Endothelial cell (in vitro differentiated cells): ENCODE measurements around the gene BLOC1S6. TPM values are rescaled to one million over a fixed set of nuclear protein-coding genes. Genes with fewer than 3 reads are reported as not detected.
A peak's percentile ranks its signal among the peaks of the same experiment; 100 is the strongest.

Experiments
- DNase-seq: peaks from one replicate; pipeline ENCODE4 v3.0.0; 2021; ENCODE audit warnings: low spot score
- H3K27ac Mint-ChIP-seq: one replicate; pipeline ENCODE4 v1.8.0; 2021; ENCODE audit warnings: mixed read lengths, inconsistent platforms; ENCODE audit not compliant: unreplicated experiment
- H3K27me3 Mint-ChIP-seq: one replicate; pipeline ENCODE4 v1.8.0; 2021; ENCODE audit warnings: mild to moderate bottlenecking, moderate library complexity, mixed read lengths, inconsistent platforms; ENCODE audit not compliant: unreplicated experiment
- H3K36me3 Mint-ChIP-seq: one replicate; pipeline ENCODE4 v1.8.0; 2021; ENCODE audit warnings: mild to moderate bottlenecking, low read depth, mixed read lengths, inconsistent platforms; ENCODE audit not compliant: unreplicated experiment
- H3K4me1 Mint-ChIP-seq: one replicate; pipeline ENCODE4 v1.8.0; 2021; ENCODE audit warnings: mild to moderate bottlenecking, mixed read lengths, inconsistent platforms; ENCODE audit not compliant: unreplicated experiment
- H3K4me3 Mint-ChIP-seq: one replicate; pipeline ENCODE4 v1.8.0; 2021; ENCODE audit warnings: mild to moderate bottlenecking, mixed read lengths, inconsistent platforms; ENCODE audit not compliant: unreplicated experiment
- H3K9me3 Mint-ChIP-seq: one replicate; pipeline ENCODE4 v1.8.0; 2021; ENCODE audit warnings: mixed read lengths, inconsistent platforms; ENCODE audit not compliant: unreplicated experiment
- total RNA-seq: library from RNA; stranded (reverse); fragmentation: NEBNext Ultra II Directional; extraction: Animal tissue kit (Norgen Biotek cat#: 25700); gene quantifications from one replicate; pipeline ENCODE4 v1.2.1, GENCODE V29; 2021; ENCODE audit not compliant: unreplicated experiment
- TF ChIP-seq, protein P1 (sequence below): fragments of 200-600 bp; sonication (generic); IDR thresholded peaks from one replicate; pipeline ENCODE4 v1.5.0; 2021; ENCODE audit warnings: antibody characterized with exemption; ENCODE audit not compliant: unreplicated experiment

The BLOC1S6 gene
- total RNA-seq, 1 donor from 2014 or later: 30.1 TPM

DNA sequence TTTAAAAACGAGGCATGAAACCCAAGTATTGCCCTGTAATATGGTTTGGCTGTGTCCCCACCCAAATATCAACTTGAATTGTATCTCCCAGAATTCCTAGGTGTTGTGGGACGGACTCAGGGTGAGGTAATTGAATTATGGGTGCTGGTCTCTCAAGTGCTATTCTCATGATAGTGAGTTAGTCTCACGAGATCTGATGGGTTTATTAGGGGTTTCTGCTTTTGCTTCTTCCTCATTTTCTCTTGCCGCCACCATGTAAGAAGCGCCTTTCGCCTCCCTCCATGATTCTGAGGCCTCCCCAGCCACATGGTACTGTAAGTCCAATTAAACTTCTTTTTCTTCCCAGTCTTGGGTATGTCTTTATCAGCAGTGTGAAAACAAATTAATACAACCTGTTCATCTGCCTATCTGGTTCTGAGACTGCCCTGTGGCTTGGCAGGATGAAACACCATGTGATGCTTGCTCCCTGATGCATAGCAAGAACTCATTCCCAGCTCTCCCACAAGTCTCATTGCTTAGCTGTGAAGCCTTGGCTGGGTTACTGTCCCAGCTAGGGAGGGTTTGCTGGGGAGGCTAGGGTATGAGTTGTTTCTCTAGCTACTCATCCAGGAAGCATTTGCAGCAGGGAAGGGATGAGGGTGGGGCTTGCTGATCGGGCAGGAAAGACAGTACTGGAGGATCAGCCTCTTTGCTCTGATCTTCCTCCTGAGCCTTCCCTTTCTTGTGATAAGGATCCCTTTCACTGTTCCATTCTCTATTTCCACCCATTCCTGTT, 43.9 kb downstream of the BLOC1S6 start:
- H3K27ac Mint-ChIP-seq: peak overlapping the region; percentile 49

DNA sequence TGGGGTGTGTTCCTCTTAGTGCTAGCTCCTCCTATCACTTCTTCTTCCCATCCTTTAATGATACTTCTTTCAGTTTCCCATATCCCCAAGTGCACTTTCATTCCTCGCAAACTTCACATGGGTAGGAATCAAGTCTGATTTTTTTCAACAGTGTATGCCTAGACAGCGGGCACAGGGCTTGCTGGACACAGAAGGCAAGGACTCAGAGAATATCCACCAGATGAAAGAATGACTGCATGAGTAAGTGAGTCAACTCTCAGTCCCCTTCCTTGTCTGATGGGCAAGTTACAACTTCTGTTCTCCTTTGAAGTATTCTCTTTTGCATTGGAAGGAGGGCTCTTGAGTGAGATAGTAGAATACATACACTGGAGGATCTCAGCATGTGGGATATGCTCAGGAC, 44.6 kb downstream of the BLOC1S6 start:
- no peak overlapping the region for H3K4me3 Mint-ChIP-seq
- H3K9me3 Mint-ChIP-seq: peaks cover 6% of the 10 kb centered on the region
- H3K4me1 Mint-ChIP-seq: peaks cover 13% of the 10 kb centered on the region
- peaks cover 3% of the 10 kb centered on the region for H3K36me3 Mint-ChIP-seq
- no peak for DNase-seq
- peaks cover 8% of the 10 kb centered on the region for H3K27me3 Mint-ChIP-seq
- TF ChIP-seq, protein P1, sequence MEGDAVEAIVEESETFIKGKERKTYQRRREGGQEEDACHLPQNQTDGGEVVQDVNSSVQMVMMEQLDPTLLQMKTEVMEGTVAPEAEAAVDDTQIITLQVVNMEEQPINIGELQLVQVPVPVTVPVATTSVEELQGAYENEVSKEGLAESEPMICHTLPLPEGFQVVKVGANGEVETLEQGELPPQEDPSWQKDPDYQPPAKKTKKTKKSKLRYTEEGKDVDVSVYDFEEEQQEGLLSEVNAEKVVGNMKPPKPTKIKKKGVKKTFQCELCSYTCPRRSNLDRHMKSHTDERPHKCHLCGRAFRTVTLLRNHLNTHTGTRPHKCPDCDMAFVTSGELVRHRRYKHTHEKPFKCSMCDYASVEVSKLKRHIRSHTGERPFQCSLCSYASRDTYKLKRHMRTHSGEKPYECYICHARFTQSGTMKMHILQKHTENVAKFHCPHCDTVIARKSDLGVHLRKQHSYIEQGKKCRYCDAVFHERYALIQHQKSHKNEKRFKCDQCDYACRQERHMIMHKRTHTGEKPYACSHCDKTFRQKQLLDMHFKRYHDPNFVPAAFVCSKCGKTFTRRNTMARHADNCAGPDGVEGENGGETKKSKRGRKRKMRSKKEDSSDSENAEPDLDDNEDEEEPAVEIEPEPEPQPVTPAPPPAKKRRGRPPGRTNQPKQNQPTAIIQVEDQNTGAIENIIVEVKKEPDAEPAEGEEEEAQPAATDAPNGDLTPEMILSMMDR: no peak
- peak overlapping the region; percentile 49 for H3K27ac Mint-ChIP-seq

More for the DNA sequence above, 43.9 kb downstream of the BLOC1S6 start:
- H3K9me3 Mint-ChIP-seq: peaks cover 7% of the 10 kb centered on the region
- TF ChIP-seq, protein P1: no peak
- no peak for DNase-seq
- no peak overlapping the region for H3K4me3 Mint-ChIP-seq
- H3K36me3 Mint-ChIP-seq: peaks cover 4% of the 10 kb centered on the region
- H3K27me3 Mint-ChIP-seq: peaks cover 6% of the 10 kb centered on the region
- peaks cover 13% of the 10 kb centered on the region for H3K4me1 Mint-ChIP-seq

DNA sequence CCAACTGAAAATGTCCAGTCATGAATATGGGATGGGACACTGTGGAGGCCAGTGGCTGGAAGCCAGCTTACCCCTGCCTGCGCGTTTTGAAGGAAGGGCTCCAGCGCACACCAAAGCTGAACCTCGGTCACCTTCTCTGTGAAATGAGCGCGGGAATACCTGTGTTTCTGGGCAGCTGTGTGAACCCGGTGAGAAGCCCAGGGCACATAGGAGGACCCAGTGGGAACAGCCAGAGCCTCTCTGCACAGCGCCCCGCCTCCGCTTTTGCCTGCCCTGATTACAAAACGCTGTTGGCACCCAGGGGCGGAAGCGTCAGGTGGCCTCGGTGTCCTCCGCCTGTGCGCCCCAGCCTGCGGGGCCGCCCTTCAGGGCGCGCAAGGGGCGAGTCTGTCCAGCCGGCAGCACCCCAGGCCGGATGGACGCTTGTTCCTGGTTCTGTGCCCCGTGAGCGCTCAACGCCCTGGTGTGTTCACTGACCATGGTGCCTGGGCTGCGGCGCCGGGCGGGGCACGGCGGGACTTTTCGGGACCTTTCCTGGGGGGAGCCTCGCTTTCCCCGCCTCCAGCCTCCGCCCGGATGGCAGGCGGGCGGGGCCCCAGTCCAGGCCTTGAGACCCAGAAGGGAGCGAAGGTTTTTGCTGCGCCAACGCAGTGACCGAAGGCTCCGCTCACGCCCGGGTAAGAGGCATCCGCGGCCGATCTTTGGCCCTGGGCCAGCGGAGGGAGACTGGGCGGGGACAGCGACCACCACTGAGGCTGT, 47.4 kb downstream of the BLOC1S6 start, which contains the start of gene SQOR:
SQOR (plus strand) TSS at position 598 of the 759 bp plus-strand sequence. CDS start 23,895 bp downstream, outside the sequence.
- Mint-ChIP-seq H3K4me3 (peak within 1 kb of the TSS; percentile 84), H3K27ac (no peak within 1 kb of the TSS), H3K36me3 (no peaks in the 10 kb centered on the region), H3K9me3 (no peaks in the 10 kb centered on the region), H3K27me3 (peaks cover 11% of the 10 kb centered on the region), H3K4me1 (peaks cover 13% of the 10 kb centered on the region)
- TF ChIP-seq, protein P1: no peak
- peak; percentile 53 for DNase-seq

DNA sequence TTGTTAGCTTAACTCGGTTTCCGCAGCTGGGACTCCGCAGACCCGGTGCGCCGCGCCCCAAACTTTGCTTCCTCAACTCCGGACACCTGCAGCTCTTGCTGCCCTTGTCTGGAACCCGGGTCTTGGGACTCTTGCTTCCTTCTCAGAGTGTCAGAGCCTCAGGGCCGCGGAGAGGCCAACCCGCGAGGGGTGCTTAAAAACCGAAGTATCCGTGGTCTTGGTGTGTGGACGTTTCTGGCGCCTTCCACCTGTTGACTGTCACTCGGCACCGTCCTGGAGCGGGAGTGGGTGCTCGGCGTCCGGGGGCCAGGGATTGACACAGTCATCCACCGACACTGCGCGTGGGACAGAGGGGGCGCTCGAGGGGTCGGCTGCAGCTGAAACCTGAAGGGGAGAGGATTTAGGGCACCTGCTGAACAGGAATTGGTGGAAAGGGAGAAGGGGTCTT, 48.0 kb downstream of the BLOC1S6 start:
- peak; percentile 49 for DNase-seq
- H3K36me3 Mint-ChIP-seq: no peaks in the 10 kb centered on the region
- H3K27me3 Mint-ChIP-seq: peaks cover 11% of the 10 kb centered on the region
- no peak overlapping the region for H3K27ac Mint-ChIP-seq
- no peaks in the 10 kb centered on the region for H3K9me3 Mint-ChIP-seq
- TF ChIP-seq, protein P1: peak; percentile 15
- peaks cover 13% of the 10 kb centered on the region for H3K4me1 Mint-ChIP-seq
- H3K4me3 Mint-ChIP-seq: peak overlapping the region; percentile 84
